Osteoblast (primary cell): ENCODE measurements around the gene CCDC184. TPM values are rescaled to one million over a fixed set of nuclear protein-coding genes. Genes with fewer than 3 reads are reported as not detected.

Experiments
- DNase-seq: peaks from one replicate; pipeline ENCODE4 v3.0.0; 2011; ENCODE audit warnings: low spot score, mixed read lengths; ENCODE audit not compliant: insufficient read length; ENCODE audit errors: missing footprints
- H2AFZ ChIP-seq: 2 replicates; pipeline ENCODE4 v1.6.0; 2011; ENCODE audit warnings: mild to moderate bottlenecking, low read length
- H3K27ac ChIP-seq: 2 replicates; pipeline ENCODE4 v1.5.1; 2011; ENCODE audit warnings: mild to moderate bottlenecking, low read depth, low read length, moderate library complexity
- H3K27me3 ChIP-seq: 2 replicates; pipeline ENCODE4 v1.6.0; 2012; ENCODE audit warnings: mild to moderate bottlenecking, control low read depth, inconsistent platforms, low read length, moderate library complexity; ENCODE audit not compliant: insufficient read depth
- H3K36me3 ChIP-seq: 2 replicates; pipeline ENCODE4 v1.5.1; 2011; ENCODE audit warnings: mild to moderate bottlenecking, low read length, control low read depth, moderate library complexity; ENCODE audit not compliant: insufficient read depth
- H3K4me1 ChIP-seq: 2 replicates; pipeline ENCODE4 v1.5.1; 2011; ENCODE audit warnings: mild to moderate bottlenecking, low read length, control low read depth, moderate library complexity; ENCODE audit not compliant: insufficient read depth
- H3K4me2 ChIP-seq: 2 replicates; pipeline ENCODE4 v1.6.0; 2011; ENCODE audit warnings: mild to moderate bottlenecking, low read length; ENCODE audit not compliant: insufficient read depth
- H3K4me3 ChIP-seq: fragments of 200-600 bp; sonication (generic); 3 replicates; pipeline ENCODE4 v1.5.1; 2012; ENCODE audit warnings: mild to moderate bottlenecking, low read length, inconsistent platforms; ENCODE audit not compliant: insufficient read depth
- H3K79me2 ChIP-seq: 2 replicates; pipeline ENCODE4 v1.6.0; 2012; ENCODE audit warnings: mild to moderate bottlenecking, low read length, control low read depth, inconsistent platforms; ENCODE audit not compliant: insufficient read depth
- H3K9me3 ChIP-seq: 2 replicates; pipeline ENCODE4 v1.5.1; 2011; ENCODE audit warnings: low read depth, low read length, control low read depth
- H4K20me1 ChIP-seq: 2 replicates; pipeline ENCODE4 v1.6.0; 2012; ENCODE audit warnings: mild to moderate bottlenecking, low read length, control low read depth; ENCODE audit not compliant: insufficient read depth
- total RNA-seq: library from RNA; depleted of rRNA; stranded (reverse); fragments of >200 nt; gene quantifications from 2 replicates; pipeline ENCODE4 v1.2.3, GENCODE V29; 2012
- TF ChIP-seq, protein P1 (sequence below): IDR thresholded peaks from 2 replicates; pipeline ENCODE4 v1.5.1; 2011; ENCODE audit warnings: mild to moderate bottlenecking, low read depth, low read length, moderate library complexity; ENCODE audit errors: extremely low read depth

The CCDC184 gene
- total RNA-seq, 1 donor, result under 0.01 TPM

DNA sequence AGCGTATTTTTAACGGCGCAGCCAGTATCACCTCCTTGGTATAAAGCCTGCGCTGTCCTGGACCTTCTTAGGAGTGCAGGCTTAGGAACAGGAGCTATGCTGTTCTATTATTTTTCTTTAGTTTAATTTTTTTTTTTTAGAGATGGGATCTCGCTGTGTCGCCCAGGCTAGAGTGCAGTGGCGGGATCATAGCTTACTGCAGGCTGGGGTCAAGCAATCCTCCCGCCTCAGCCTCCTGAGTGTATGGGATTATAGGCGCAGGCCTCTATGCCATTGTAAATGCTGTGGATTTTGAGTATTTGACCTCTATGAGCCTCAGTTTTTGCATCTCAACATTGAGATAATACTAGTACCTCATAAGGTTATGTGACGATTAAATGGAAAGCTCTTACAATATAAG lies 15.5 kb downstream of the CCDC184 start:
- no peak for DNase-seq
- Histone ChIP-seq H3K27me3 (peaks cover 6% of the 10 kb centered on the region), H3K9me3 (peaks cover 3% of the 10 kb centered on the region), H3K36me3 (no peaks in the 10 kb centered on the region), H3K27ac (peak overlapping the region; percentile 94), H3K4me3 (peak overlapping the region; percentile 95), H3K4me2 (peak overlapping the region; percentile 95), H3K4me1 (peaks cover 26% of the 10 kb centered on the region), H2AFZ (peak overlapping the region; percentile 100), H4K20me1 (no peaks in the 10 kb centered on the region), H3K79me2 (no peaks in the 10 kb centered on the region)
- TF ChIP-seq, protein P1, sequence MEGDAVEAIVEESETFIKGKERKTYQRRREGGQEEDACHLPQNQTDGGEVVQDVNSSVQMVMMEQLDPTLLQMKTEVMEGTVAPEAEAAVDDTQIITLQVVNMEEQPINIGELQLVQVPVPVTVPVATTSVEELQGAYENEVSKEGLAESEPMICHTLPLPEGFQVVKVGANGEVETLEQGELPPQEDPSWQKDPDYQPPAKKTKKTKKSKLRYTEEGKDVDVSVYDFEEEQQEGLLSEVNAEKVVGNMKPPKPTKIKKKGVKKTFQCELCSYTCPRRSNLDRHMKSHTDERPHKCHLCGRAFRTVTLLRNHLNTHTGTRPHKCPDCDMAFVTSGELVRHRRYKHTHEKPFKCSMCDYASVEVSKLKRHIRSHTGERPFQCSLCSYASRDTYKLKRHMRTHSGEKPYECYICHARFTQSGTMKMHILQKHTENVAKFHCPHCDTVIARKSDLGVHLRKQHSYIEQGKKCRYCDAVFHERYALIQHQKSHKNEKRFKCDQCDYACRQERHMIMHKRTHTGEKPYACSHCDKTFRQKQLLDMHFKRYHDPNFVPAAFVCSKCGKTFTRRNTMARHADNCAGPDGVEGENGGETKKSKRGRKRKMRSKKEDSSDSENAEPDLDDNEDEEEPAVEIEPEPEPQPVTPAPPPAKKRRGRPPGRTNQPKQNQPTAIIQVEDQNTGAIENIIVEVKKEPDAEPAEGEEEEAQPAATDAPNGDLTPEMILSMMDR, result no peak

DNA sequence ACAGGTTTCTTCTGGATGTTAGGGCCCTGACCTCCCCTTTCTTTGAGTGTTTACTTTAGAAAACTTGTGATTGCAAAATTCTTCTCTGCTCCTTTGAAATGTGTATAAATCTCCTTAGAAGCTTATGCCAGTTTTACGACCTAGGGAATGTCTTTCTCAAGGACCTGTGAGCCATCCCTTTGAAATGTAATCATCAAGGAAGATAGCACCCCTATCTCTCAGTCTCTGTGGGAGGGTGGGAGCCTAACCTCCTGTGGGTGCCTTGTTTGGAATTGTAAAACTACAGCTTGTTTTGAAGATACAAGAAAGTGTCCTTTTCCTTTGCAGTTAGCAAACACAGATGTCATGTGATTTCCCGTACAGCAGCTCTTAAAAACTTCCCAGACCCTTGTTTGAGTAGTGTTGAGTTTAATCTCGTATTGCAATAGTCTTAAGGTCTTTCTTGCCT lies 16.4 kb downstream of the CCDC184 start:
- Histone ChIP-seq H3K4me3 (no peak overlapping the region), H3K79me2 (no peaks in the 10 kb centered on the region), H3K9me3 (peaks cover 3% of the 10 kb centered on the region), H3K36me3 (no peaks in the 10 kb centered on the region), H2AFZ (peak overlapping the region; percentile 25), H3K4me2 (no peak overlapping the region), H3K27me3 (no peaks in the 10 kb centered on the region), H3K4me1 (peaks cover 26% of the 10 kb centered on the region), H3K27ac (no peak overlapping the region), H4K20me1 (no peaks in the 10 kb centered on the region)
- no peak for DNase-seq
- TF ChIP-seq, protein P1, result no peak

DNA sequence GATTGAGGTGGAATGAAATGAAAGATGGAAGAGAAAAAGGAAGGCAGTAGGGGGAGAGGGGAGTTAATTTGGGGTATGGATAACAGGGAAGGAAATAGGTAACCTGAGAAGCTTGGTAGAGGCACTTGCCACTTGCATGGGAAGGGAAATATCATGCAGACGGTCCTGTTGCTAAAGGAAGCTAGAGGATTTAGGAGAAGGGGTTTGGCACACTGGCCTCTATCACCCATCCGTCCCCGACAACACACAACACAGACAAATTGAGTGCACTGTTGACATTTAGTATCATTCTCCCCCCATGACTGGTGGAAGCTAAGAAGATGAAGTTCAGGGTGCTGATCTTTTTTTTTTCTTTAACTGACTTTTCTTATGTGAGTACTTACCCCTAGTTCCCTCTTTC lies 17.6 kb downstream of the CCDC184 start:
- Histone ChIP-seq H3K36me3 (no peaks in the 10 kb centered on the region), H3K79me2 (no peaks in the 10 kb centered on the region), H4K20me1 (no peaks in the 10 kb centered on the region), H3K27me3 (no peaks in the 10 kb centered on the region), H3K4me3 (no peak overlapping the region), H3K4me1 (peaks cover 23% of the 10 kb centered on the region), H2AFZ (no peak overlapping the region), H3K27ac (no peak overlapping the region), H3K9me3 (peaks cover 3% of the 10 kb centered on the region), H3K4me2 (no peak overlapping the region)
- TF ChIP-seq, protein P1, result no peak
- no peak for DNase-seq

DNA sequence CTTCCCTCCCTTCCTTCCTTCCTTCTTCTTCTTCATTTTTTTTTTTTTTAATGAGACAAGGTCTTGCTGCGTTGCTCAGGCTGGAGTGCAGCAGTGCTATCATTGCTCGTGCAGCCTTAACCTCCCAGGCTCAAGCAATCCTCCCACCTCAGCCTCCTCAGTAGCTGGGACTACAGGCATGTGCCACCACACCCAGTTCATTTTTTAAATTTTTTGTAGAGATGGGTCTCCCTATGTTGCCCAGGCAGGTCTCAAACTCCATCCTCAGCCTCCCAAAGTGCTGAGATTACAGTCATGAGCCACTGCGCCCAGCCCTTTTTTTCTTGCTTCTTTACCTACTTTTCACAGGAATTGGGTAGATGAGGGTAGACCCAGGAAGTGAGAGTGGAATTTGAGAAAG lies 18.1 kb downstream of the CCDC184 start:
- no peak overlapping the region for H3K4me3 ChIP-seq
- H3K9me3 ChIP-seq, result peaks cover 3% of the 10 kb centered on the region
- H3K27me3 ChIP-seq, result no peaks in the 10 kb centered on the region
- TF ChIP-seq, protein P1, result no peak
- peaks cover 23% of the 10 kb centered on the region for H3K4me1 ChIP-seq
- H4K20me1 ChIP-seq, result no peaks in the 10 kb centered on the region
- no peaks in the 10 kb centered on the region for H3K36me3 ChIP-seq
- no peaks in the 10 kb centered on the region for H3K79me2 ChIP-seq
- no peak overlapping the region for H3K4me2 ChIP-seq
- H3K27ac ChIP-seq, result no peak overlapping the region
- no peak overlapping the region for H2AFZ ChIP-seq
- no peak for DNase-seq
